T-cell (primary cell): ENCODE results near the gene RAB3B. TPM values are rescaled to one million over a fixed set of nuclear protein-coding genes. Genes with fewer than 3 reads are reported as not detected.

ENCODE experiments used
- ATAC-seq, 4 experiments: fragments of 200-7000 bp in 3 of 4; fragments of 150-1000 bp in 1 of 4; cut with Tn5 transposase; replicated peaks in 1 of 4; 1 replicate in 3 of 4; 2 replicates in 1 of 4; pipeline ENCODE4 v1.10.0; 2021; ENCODE audit warnings: moderate library complexity in 3 of 4, mild to moderate bottlenecking in 2 of 4, moderate number of reproducible peaks in 1 of 4
- CTCF ChIA-PET, 2 donors: fragments of 300-600 bp; sonication (Branson Sonifier 250); formaldehyde crosslinking; loops; one replicate each; lab custom pipeline; 2022; ENCODE audit warnings: antibody characterized with exemption in 2 of 2; lab: Charles Lee
- POLR2A ChIA-PET, 2 donors: fragments of 300-600 bp; sonication (Branson Sonifier 250); formaldehyde crosslinking; loops; one replicate each; lab custom pipeline; 2022; ENCODE audit warnings: antibody characterized with exemption in 2 of 2; lab: Charles Lee
- DNase-seq, 35 experiments: peaks; one replicate each; pipeline versions ENCODE4 v3.0.0 to v3.0.0-alpha.2; 2013 to 2023
- H3K27ac ChIP-seq: one replicate; pipeline ENCODE4 v1.5.1; 2013; ENCODE audit warnings: low read length
- H3K27me3 ChIP-seq, 2 experiments: replicated peaks in 1 of 2; 1 replicate in 1 of 2; 2 replicates in 1 of 2; pipeline versions ENCODE4 v1.6.1 to v1.7.0; 2013; ENCODE audit warnings: low read length in 1 of 2, mixed read lengths in 1 of 2; ENCODE audit not compliant: control insufficient read depth in 2 of 2, insufficient read depth in 2 of 2; ENCODE audit errors: extremely low read depth in 1 of 2
- H3K36me3 ChIP-seq, 2 donors: 1 replicate in 1 of 2; 2 replicates in 1 of 2; pipeline versions ENCODE4 v1.6.1 to v1.7.0; 2013; ENCODE audit warnings: low read length in 1 of 2; ENCODE audit not compliant: control insufficient read depth in 2 of 2, insufficient read depth in 1 of 2; ENCODE audit errors: extremely low read depth in 1 of 2
- H3K4me1 ChIP-seq, 2 experiments: 1 replicate in 1 of 2; 2 replicates in 1 of 2; pipeline versions ENCODE4 v1.6.1 to v1.7.0; 2013; ENCODE audit warnings: low read length in 2 of 2, mixed read lengths in 1 of 2; ENCODE audit not compliant: insufficient read depth in 2 of 2, control insufficient read depth in 1 of 2; ENCODE audit errors: extremely low read depth in 1 of 2
- H3K4me3 ChIP-seq, 2 donors: 1 replicate in 1 of 2; 2 replicates in 1 of 2; pipeline versions ENCODE4 v1.5.1 to v1.7.0; 2013; ENCODE audit warnings: mild to moderate bottlenecking in 2 of 2, low read length in 1 of 2, moderate library complexity in 1 of 2; ENCODE audit not compliant: control insufficient read depth in 1 of 2; ENCODE audit errors: extremely low read depth in 1 of 2
- H3K9me3 ChIP-seq: 2 replicates; pipeline ENCODE4 v1.7.0; 2013
- H3K27ac Mint-ChIP-seq, 2 donors: one replicate each; pipeline ENCODE4 v1.8.0; 2020 to 2021; ENCODE audit warnings: mild to moderate bottlenecking in 2 of 2, mixed read lengths in 2 of 2
- H3K27me3 Mint-ChIP-seq, 2 donors: one replicate each; pipeline ENCODE4 v1.8.0; 2021 to 2022; ENCODE audit warnings: mixed read lengths in 2 of 2
- H3K36me3 Mint-ChIP-seq: one replicate; pipeline ENCODE4 v1.8.0; 2021; ENCODE audit warnings: mixed read lengths
- H3K4me1 Mint-ChIP-seq, 3 donors: one replicate each; pipeline ENCODE4 v1.8.0; 2020 to 2022; ENCODE audit warnings: mixed read lengths in 3 of 3, mild to moderate bottlenecking in 1 of 3
- H3K4me3 Mint-ChIP-seq, 3 donors: one replicate each; pipeline ENCODE4 v1.8.0; 2020 to 2022; ENCODE audit warnings: mild to moderate bottlenecking in 3 of 3, mixed read lengths in 3 of 3, moderate library complexity in 3 of 3
- H3K9me3 Mint-ChIP-seq, 3 donors: one replicate each; pipeline ENCODE4 v1.8.0; 2020 to 2022; ENCODE audit warnings: mixed read lengths in 3 of 3
- WGBS: methylation state at CpG from one replicate; pipeline ENCODE4 v1.1.5; 2013; ENCODE audit warnings: missing lambda C conversion rate; ENCODE audit not compliant: insufficient coverage; 5-methylcytosine and 5-hydroxymethylcytosine counted together
- total RNA-seq, 35 experiments: library from RNA in 6 of 35; stranded (reverse) in 6 of 35; fragments of 120-200 nt in 1 of 35; gene quantifications; one replicate each; pipeline versions ENCODE4 v1.2.1 to v1.2.4 and lab custom pipeline; 2013 to 2026

RAB3B gene
- total RNA-seq, 5 donors from 2014 or later (not counting 1 experiment from before 2014, with no cell fraction given): 0.02 to 0.18 (median 0.06) TPM; not detected in 1

DNA sequence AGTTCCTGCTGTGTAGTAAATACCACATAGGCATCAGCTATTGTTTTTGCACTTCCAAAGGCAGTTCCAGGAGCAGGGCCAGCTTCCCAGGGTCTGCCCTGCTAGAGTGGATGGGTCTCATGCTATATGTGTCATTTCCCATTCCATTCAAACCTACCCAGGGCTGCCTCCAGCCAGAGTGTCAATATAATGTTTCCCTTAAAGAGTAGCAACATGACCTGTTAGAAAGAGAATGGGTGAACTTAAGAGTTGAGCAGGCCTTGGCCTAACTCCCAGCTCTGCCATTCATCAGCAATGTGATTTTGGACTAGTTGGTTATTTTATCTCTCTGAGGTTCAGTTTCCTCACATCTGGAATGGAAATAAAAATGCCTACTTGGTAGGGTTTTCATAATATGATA is 44.9 kb downstream of the RAB3B start:
- peaks cover 0 to 9% of the 10 kb centered on the region in 2 experiments for H3K27me3 ChIP-seq
- H3K4me1 Mint-ChIP-seq: no peaks in the 10 kb centered on the region
- H3K4me3 Mint-ChIP-seq: no peak overlapping the region
- no peaks in the 10 kb centered on the region for H3K4me1 ChIP-seq
- no peak overlapping the region for H3K4me3 ChIP-seq
- H3K27ac ChIP-seq: no peak overlapping the region
- POLR2A ChIA-PET: no interaction called here
- no peak overlapping the region for H3K27ac Mint-ChIP-seq
- peaks cover 4 to 9% of the 10 kb centered on the region in 2 donors for H3K27me3 Mint-ChIP-seq
- peaks cover 11 to 22% (median 15%) of the 10 kb centered on the region in 3 donors for H3K9me3 Mint-ChIP-seq
- DNase-seq: no peak
- no peaks in the 10 kb centered on the region for H3K9me3 ChIP-seq
- ATAC-seq: no peak
- CTCF ChIA-PET: no interaction called here
- no peaks in the 10 kb centered on the region for H3K36me3 ChIP-seq
- peaks cover 4% of the 10 kb centered on the region for H3K36me3 Mint-ChIP-seq

DNA sequence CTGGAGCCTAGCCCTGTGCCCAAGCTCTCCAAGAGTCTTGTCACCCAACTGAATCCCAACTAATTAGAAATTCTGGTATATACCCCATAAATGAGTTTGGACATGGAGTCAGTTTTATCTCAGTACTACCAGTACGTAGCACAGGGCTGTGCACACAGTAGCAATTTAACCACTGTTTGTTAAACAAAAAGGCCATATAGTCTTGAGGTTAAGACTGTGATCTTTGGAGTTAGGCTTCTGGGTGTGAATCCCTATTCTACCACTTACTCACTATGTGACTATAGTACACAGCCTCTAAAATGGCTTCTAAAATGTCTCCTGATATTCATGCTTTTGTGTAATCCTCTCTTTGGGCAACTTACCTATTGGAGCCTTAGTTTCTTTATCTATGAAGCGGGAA is 48.2 kb downstream of the RAB3B start:
- ChIA-PET POLR2A (no interaction called here), CTCF (no interaction called here)
- DNase-seq (no peak), ATAC-seq (no peak)
- Histone ChIP-seq H3K27me3 (peaks cover 0 to 5% of the 10 kb centered on the region in 2 experiments), H3K4me3 (no peak overlapping the region), H3K36me3 (no peaks in the 10 kb centered on the region), H3K27ac (no peak overlapping the region), H3K9me3 (no peaks in the 10 kb centered on the region), H3K4me1 (no peaks in the 10 kb centered on the region)
- WGBS: 80% methylated on average over 1 of the region's 2 CpGs
- H3K4me3 Mint-ChIP-seq: no peak overlapping the region
- H3K27me3 Mint-ChIP-seq: peaks cover 0 to 9% of the 10 kb centered on the region in 2 donors
- H3K27ac Mint-ChIP-seq: no peak overlapping the region
- H3K9me3 Mint-ChIP-seq: peaks cover 11 to 25% (median 15%) of the 10 kb centered on the region in 3 donors
- peaks cover 4% of the 10 kb centered on the region for H3K36me3 Mint-ChIP-seq
- no peaks in the 10 kb centered on the region for H3K4me1 Mint-ChIP-seq

DNA sequence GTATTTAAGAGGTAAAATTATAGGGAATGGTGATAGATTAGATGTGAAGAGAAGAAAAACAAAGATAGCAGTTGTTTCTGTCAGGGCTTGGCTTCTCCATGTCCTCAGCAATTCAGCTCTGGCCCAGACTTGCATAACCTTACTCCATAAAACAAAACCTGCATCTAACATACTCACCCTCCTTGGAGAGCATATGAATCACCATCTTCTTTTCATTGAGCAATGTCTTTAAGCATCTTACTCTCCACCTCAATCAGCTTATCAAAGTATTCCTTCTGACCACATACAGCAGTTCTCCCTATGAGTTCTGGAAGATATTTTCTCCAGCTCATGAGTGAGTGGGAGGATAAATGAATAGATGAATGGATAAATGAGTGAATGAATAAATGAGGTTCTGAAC is 49.0 kb downstream of the RAB3B start:
- H3K27ac ChIP-seq: no peak overlapping the region
- Mint-ChIP-seq H3K4me3 (no peak overlapping the region), H3K27ac (no peak overlapping the region), H3K36me3 (peaks cover 4% of the 10 kb centered on the region), H3K9me3 (peaks cover 11 to 25% (median 15%) of the 10 kb centered on the region in 3 donors), H3K27me3 (peaks cover 0 to 9% of the 10 kb centered on the region in 2 donors), H3K4me1 (no peaks in the 10 kb centered on the region)
- H3K9me3 ChIP-seq: no peaks in the 10 kb centered on the region
- POLR2A ChIA-PET: no interaction called here
- DNase-seq (no peak), ATAC-seq (no peak)
- H3K4me1 ChIP-seq: no peaks in the 10 kb centered on the region
- H3K36me3 ChIP-seq: no peaks in the 10 kb centered on the region
- H3K27me3 ChIP-seq: peaks cover 0 to 5% of the 10 kb centered on the region in 2 experiments
- CTCF ChIA-PET: interaction anchor here in 1 of 2 donors (0.8 to 1.1 kb wide), 2 partner anchors 8 to 43 kb away, joined by 3 read pairs; no protein-coding TSS in a partner anchor
- no peak overlapping the region for H3K4me3 ChIP-seq

GRCh38 chr1:51937112-51937511 is 53.4 kb downstream of the RAB3B start:
- H3K36me3 ChIP-seq: no peaks in the 10 kb centered on the region
- no peak for ATAC-seq
- no peaks in the 10 kb centered on the region for H3K4me1 Mint-ChIP-seq
- H3K4me1 ChIP-seq: no peaks in the 10 kb centered on the region
- H3K27me3 ChIP-seq: peaks cover 0 to 5% of the 10 kb centered on the region in 2 experiments
- no peak overlapping the region for H3K4me3 ChIP-seq
- DNase-seq: no peak
- H3K27ac Mint-ChIP-seq: no peak overlapping the region
- peaks cover 10 to 16% (median 12%) of the 10 kb centered on the region in 3 donors for H3K9me3 Mint-ChIP-seq
- CTCF ChIA-PET: no interaction called here
- H3K27ac ChIP-seq: no peak overlapping the region
- H3K27me3 Mint-ChIP-seq: peaks cover 2 to 7% of the 10 kb centered on the region in 2 donors
- POLR2A ChIA-PET: no interaction called here
- peaks cover 3% of the 10 kb centered on the region for H3K36me3 Mint-ChIP-seq
- H3K9me3 ChIP-seq: no peaks in the 10 kb centered on the region
- H3K4me3 Mint-ChIP-seq: no peak overlapping the region
- 89% methylated on average over 4 of the region's 4 CpGs for WGBS

- POLR2A ChIA-PET: no interaction called here
- WGBS: 70% methylated on average over 3 of the region's 4 CpGs
Measured at GRCh38 chr1:51936531-51936930, 54.0 kb downstream of the RAB3B start.

GRCh38 chr1:51933344-51933743 is 57.2 kb downstream of the RAB3B start:
- H3K27me3 Mint-ChIP-seq: peaks cover 0 to 2% of the 10 kb centered on the region in 2 donors
- Histone ChIP-seq H3K4me3 (no peak overlapping the region), H3K9me3 (no peaks in the 10 kb centered on the region), H3K27ac (no peak overlapping the region), H3K27me3 (no peaks in the 10 kb centered on the region), H3K36me3 (no peaks in the 10 kb centered on the region), H3K4me1 (no peaks in the 10 kb centered on the region)
- H3K4me3 Mint-ChIP-seq: no peak overlapping the region
- ATAC-seq: no peak
- POLR2A ChIA-PET: no interaction called here
- no peak overlapping the region for H3K27ac Mint-ChIP-seq
- H3K9me3 Mint-ChIP-seq: no peaks in the 10 kb centered on the region
- WGBS: no CpG with 5 or more reads among the region's 1 CpG
- H3K4me1 Mint-ChIP-seq: no peaks in the 10 kb centered on the region
- no peaks in the 10 kb centered on the region for H3K36me3 Mint-ChIP-seq
- CTCF ChIA-PET: no interaction called here
- DNase-seq: no peak

More at GRCh38 chr1:51936531-51936930, 54.0 kb downstream of the RAB3B start:
- Mint-ChIP-seq H3K36me3 (no peaks in the 10 kb centered on the region), H3K27me3 (peaks cover 2 to 5% of the 10 kb centered on the region in 2 donors), H3K4me1 (no peaks in the 10 kb centered on the region), H3K4me3 (no peak overlapping the region), H3K27ac (no peak overlapping the region), H3K9me3 (peaks cover 5 to 10% (median 7%) of the 10 kb centered on the region in 3 donors)
- ATAC-seq: no peak
- no peaks in the 10 kb centered on the region for H3K36me3 ChIP-seq
- H3K27me3 ChIP-seq: peaks cover 0 to 5% of the 10 kb centered on the region in 2 experiments
- no peaks in the 10 kb centered on the region for H3K9me3 ChIP-seq
- no peak overlapping the region for H3K4me3 ChIP-seq
- no peaks in the 10 kb centered on the region for H3K4me1 ChIP-seq
- H3K27ac ChIP-seq: no peak overlapping the region
- DNase-seq: no peak
- CTCF ChIA-PET: no interaction called here

- no peaks in the 10 kb centered on the region for H3K9me3 Mint-ChIP-seq
- Histone ChIP-seq H3K36me3 (no peaks in the 10 kb centered on the region), H3K4me3 (no peak overlapping the region), H3K9me3 (no peaks in the 10 kb centered on the region), H3K27me3 (peaks cover 0 to 2% of the 10 kb centered on the region in 2 experiments), H3K27ac (no peak overlapping the region), H3K4me1 (no peaks in the 10 kb centered on the region)
- no peak overlapping the region for H3K27ac Mint-ChIP-seq
- ChIA-PET POLR2A (no interaction called here), CTCF (no interaction called here)
- DNase-seq: no peak
- H3K4me3 Mint-ChIP-seq: no peak overlapping the region
- ATAC-seq: no peak
- no peaks in the 10 kb centered on the region for H3K36me3 Mint-ChIP-seq
- H3K4me1 Mint-ChIP-seq: no peaks in the 10 kb centered on the region
- peaks cover 0 to 2% of the 10 kb centered on the region in 2 donors for H3K27me3 Mint-ChIP-seq
Measured at GRCh38 chr1:51930329-51930728, 60.2 kb downstream of the RAB3B start.
